Measurements from ENCODE around the gene CERS6. TPM values are rescaled to one million over a fixed set of nuclear protein-coding genes. Genes with fewer than 3 reads are reported as not detected.
A peak's percentile ranks its signal among the peaks of the same experiment; 100 is the strongest.

The CERS6 gene
- total and polyA plus RNA-seq, 2 experiments from 2014 or later: 40.9 to 99.1 TPM

GRCh38 chr2:168482269-168482668 lies 26.2 kb downstream of the CERS6 start:
- no peaks in the 10 kb centered on the region for H3K36me3 ChIP-seq (replicated peaks; ENCODE audit: insufficient read depth, low read depth)
- H3K9me3 ChIP-seq (ENCODE audit: low read depth): no peaks in the 10 kb centered on the region
- no peak for DNase-seq (ENCODE audit: low spot score)
- peaks cover 36% of the 10 kb centered on the region for H3K4me1 ChIP-seq (ENCODE audit: insufficient read depth)
- 45% methylated on average over 2 of the region's 2 CpGs for whole genome bisulfite sequencing (ENCODE audit: low lambda C conversion rate, missing lambda C conversion rate)
- H3K27me3 ChIP-seq: no peaks in the 10 kb centered on the region
- H3K9me2 ChIP-seq (replicated peaks; ENCODE audit: insufficient read depth): no peaks in the 10 kb centered on the region
- H3K4me2 ChIP-seq: peak overlapping the region; percentile 41
- peaks cover 99% of the 10 kb centered on the region for H3K79me2 ChIP-seq
- H4K20me1 ChIP-seq (ENCODE audit: insufficient read depth, poor library complexity, severe bottlenecking): peaks cover 2% of the 10 kb centered on the region
- H2AFZ ChIP-seq: no peak overlapping the region
- no peak overlapping the region for H3K4me3 ChIP-seq
- TF ChIP-seq CTCF (IDR thresholded peaks at IDR 0.05; ENCODE audit: poor library complexity) (no peak), EZH2phosphoT487 (IDR thresholded peaks at IDR 0.05; ENCODE audit: low read depth, severe bottlenecking, unreplicated experiment) (no peak), EZH2 (IDR thresholded peaks at IDR 0.05; ENCODE audit: borderline replicate concordance) (no peak)
- no peak overlapping the region for H3K27ac ChIP-seq

- H2AFZ ChIP-seq: no peak overlapping the region
- no peak overlapping the region for H3K4me3 ChIP-seq
- peaks cover 99% of the 10 kb centered on the region for H3K79me2 ChIP-seq
- no peak overlapping the region for H3K27ac ChIP-seq
- peak overlapping the region; percentile 41 for H3K4me2 ChIP-seq
- WGBS (ENCODE audit: low lambda C conversion rate, missing lambda C conversion rate): 84% methylated on average over 9 of the region's 9 CpGs
- TF ChIP-seq CTCF (IDR thresholded peaks at IDR 0.05; ENCODE audit: poor library complexity): no peak
- H4K20me1 ChIP-seq (ENCODE audit: insufficient read depth, poor library complexity, severe bottlenecking): peaks cover 2% of the 10 kb centered on the region
- peaks cover 32% of the 10 kb centered on the region for H3K4me1 ChIP-seq (ENCODE audit: insufficient read depth)
- no peaks in the 10 kb centered on the region for H3K27me3 ChIP-seq
- H3K36me3 ChIP-seq (replicated peaks; ENCODE audit: insufficient read depth, low read depth): no peaks in the 10 kb centered on the region
- DNase-seq (ENCODE audit: low spot score): no peak
- H3K9me3 ChIP-seq (ENCODE audit: low read depth): no peaks in the 10 kb centered on the region
- no peaks in the 10 kb centered on the region for H3K9me2 ChIP-seq (replicated peaks; ENCODE audit: insufficient read depth)
Observed at GRCh38 chr2:168482952-168483831, 27.1 kb downstream of the CERS6 start.

- Histone ChIP-seq H3K4me3 (no peak overlapping the region), H3K27ac (peak overlapping the region; percentile 7), H3K4me2 (peak overlapping the region; percentile 41), H3K79me2 (peaks cover 97% of the 10 kb centered on the region), H3K27me3 (no peaks in the 10 kb centered on the region), H4K20me1 (ENCODE audit: insufficient read depth, poor library complexity, severe bottlenecking) (peaks cover under 1% of the 10 kb centered on the region), H3K9me2 (replicated peaks; ENCODE audit: insufficient read depth) (no peaks in the 10 kb centered on the region), H3K36me3 (replicated peaks; ENCODE audit: insufficient read depth, low read depth) (no peaks in the 10 kb centered on the region), H2AFZ (no peak overlapping the region), H3K4me1 (ENCODE audit: insufficient read depth) (peaks cover 48% of the 10 kb centered on the region), H3K9me3 (ENCODE audit: low read depth) (no peaks in the 10 kb centered on the region)
- 58% methylated on average over 3 of the region's 3 CpGs for WGBS (ENCODE audit: low lambda C conversion rate, missing lambda C conversion rate)
- TF ChIP-seq EZH2phosphoT487 (IDR thresholded peaks at IDR 0.05; ENCODE audit: low read depth, severe bottlenecking, unreplicated experiment): no peak
- TF ChIP-seq EZH2 (IDR thresholded peaks at IDR 0.05; ENCODE audit: borderline replicate concordance): no peak
- no peak for TF ChIP-seq CTCF (IDR thresholded peaks at IDR 0.05; ENCODE audit: poor library complexity)
- no peak for DNase-seq (ENCODE audit: low spot score)
Observed at GRCh38 chr2:168486477-168486876, 30.4 kb downstream of the CERS6 start.
